H9 (cell line): Measurements from ENCODE around the gene OR10H1. TPM values are rescaled to one million over a fixed set of nuclear protein-coding genes. Genes with fewer than 3 reads are reported as not detected.

Experiments used
- DNase-seq: peaks from one replicate; pipeline ENCODE4 v3.0.0-alpha.2; 2017
- H2AFZ ChIP-seq: one replicate; pipeline ENCODE4 v1.6.1; 2013; ENCODE audit warnings: mild to moderate bottlenecking, low read length, control low read depth, moderate library complexity
- H2AK5ac ChIP-seq: 2 replicates; pipeline ENCODE4 v1.6.1; 2013; ENCODE audit warnings: low read length, control low read depth, mixed read lengths; ENCODE audit not compliant: insufficient read length
- H2BK120ac ChIP-seq: one replicate; pipeline ENCODE4 v1.6.1; 2013; ENCODE audit warnings: low read depth, mild to moderate bottlenecking, low read length, control low read depth, inconsistent platforms; ENCODE audit not compliant: poor library complexity, severe bottlenecking
- H2BK12ac ChIP-seq: 2 replicates; pipeline ENCODE4 v1.6.1; 2013; ENCODE audit warnings: low read length, control low read depth, mixed read lengths, low read depth; ENCODE audit not compliant: insufficient read length
- H2BK15ac ChIP-seq: 2 replicates; pipeline ENCODE4 v1.6.1; 2013; ENCODE audit warnings: low read depth, low read length, control low read depth
- H2BK20ac ChIP-seq: one replicate; pipeline ENCODE4 v1.6.1; 2013; ENCODE audit warnings: low read depth, mild to moderate bottlenecking, low read length, control low read depth, inconsistent platforms; ENCODE audit not compliant: poor library complexity, severe bottlenecking
- H2BK5ac ChIP-seq: 2 replicates; pipeline ENCODE4 v1.6.1; 2013; ENCODE audit warnings: low read length, control low read depth, mixed read lengths; ENCODE audit not compliant: insufficient read length
- H3K14ac ChIP-seq: 2 replicates; pipeline ENCODE4 v1.6.1; 2013; ENCODE audit warnings: low read length, control low read depth; ENCODE audit not compliant: insufficient read depth
- H3K18ac ChIP-seq: 2 replicates; pipeline ENCODE4 v1.6.1; 2013; ENCODE audit warnings: low read depth, mild to moderate bottlenecking, mixed read lengths, low read length, control low read depth; ENCODE audit not compliant: insufficient read length
- H3K23ac ChIP-seq: 2 replicates; pipeline ENCODE4 v1.6.1; 2013; ENCODE audit warnings: low read length, control low read depth, mixed read lengths, low read depth; ENCODE audit not compliant: insufficient read length
- H3K23me2 ChIP-seq: 2 replicates; pipeline ENCODE4 v1.6.1; 2013; ENCODE audit warnings: low read depth, mild to moderate bottlenecking, mixed read lengths, low read length, control low read depth; ENCODE audit not compliant: insufficient read length, poor library complexity, severe bottlenecking
- H3K27ac ChIP-seq: 2 replicates; pipeline ENCODE4 v1.5.1; 2013; ENCODE audit warnings: low read length, control low read depth, mixed read lengths, low read depth; ENCODE audit not compliant: insufficient read length
- H3K27me3 ChIP-seq: 2 replicates; pipeline ENCODE4 v1.6.1; 2013; ENCODE audit warnings: low read length, control low read depth, inconsistent platforms; ENCODE audit not compliant: insufficient read depth
- H3K4ac ChIP-seq: 2 replicates; pipeline ENCODE4 v1.6.1; 2013; ENCODE audit warnings: low read depth, mild to moderate bottlenecking, control low read depth, inconsistent platforms, low read length, moderate library complexity
- H3K4me1 ChIP-seq: 2 replicates; pipeline ENCODE4 v1.6.1; 2013; ENCODE audit warnings: low read length, control low read depth, inconsistent platforms; ENCODE audit not compliant: insufficient read depth
- H3K4me2 ChIP-seq: 2 replicates; pipeline ENCODE4 v1.6.1; 2013; ENCODE audit warnings: low read length, control low read depth, mixed read lengths; ENCODE audit not compliant: insufficient read length, insufficient read depth
- H3K56ac ChIP-seq: 2 replicates; pipeline ENCODE4 v1.6.1; 2013; ENCODE audit warnings: low read depth, mild to moderate bottlenecking, mixed read lengths, low read length, control low read depth; ENCODE audit not compliant: insufficient read length
- H3K79me1 ChIP-seq: 2 replicates; pipeline ENCODE4 v1.6.1; 2013; ENCODE audit warnings: low read depth, mild to moderate bottlenecking, moderate library complexity, low read length, control low read depth, inconsistent platforms; ENCODE audit not compliant: insufficient read depth, poor library complexity, severe bottlenecking
- H3K79me2 ChIP-seq: 2 replicates; pipeline ENCODE4 v1.6.1; 2013; ENCODE audit warnings: low read length, control low read depth, inconsistent platforms; ENCODE audit not compliant: insufficient read depth
- H3K9ac ChIP-seq: 2 replicates; pipeline ENCODE4 v1.6.1; 2013; ENCODE audit warnings: low read length, control low read depth, mixed read lengths; ENCODE audit not compliant: insufficient read length; ENCODE audit errors: extremely low read depth
- H3K9me3 ChIP-seq: one replicate; pipeline ENCODE4 v1.6.1; 2013; ENCODE audit warnings: low read depth, low read length, inconsistent platforms; ENCODE audit not compliant: control insufficient read depth
- H3T11ph ChIP-seq: one replicate; pipeline ENCODE4 v1.6.1; 2013; ENCODE audit warnings: mild to moderate bottlenecking, low read length, control low read depth, inconsistent platforms
- H4K20me1 ChIP-seq: one replicate; pipeline ENCODE4 v1.6.1; 2013; ENCODE audit not compliant: control insufficient read depth, insufficient read length, insufficient read depth
- H4K5ac ChIP-seq: 2 replicates; pipeline ENCODE4 v1.6.1; 2013; ENCODE audit warnings: low read depth, mild to moderate bottlenecking, mixed read lengths, low read length, control low read depth; ENCODE audit not compliant: insufficient read length
- H4K8ac ChIP-seq: replicated peaks from 2 replicates; pipeline ENCODE4 v1.6.1; 2013; ENCODE audit warnings: low read length, control low read depth, mixed read lengths, low read depth; ENCODE audit not compliant: insufficient read length
- H4K91ac ChIP-seq: 2 replicates; pipeline ENCODE4 v1.6.1; 2013; ENCODE audit warnings: low read depth, mild to moderate bottlenecking, moderate library complexity, mixed read lengths, low read length, control low read depth; ENCODE audit not compliant: insufficient read length
- H3K27ac Mint-ChIP-seq, 3 experiments: 2 replicates in 2 of 3; 3 replicates in 1 of 3; pipeline ENCODE4 v1.8.0; 2020 to 2021; ENCODE audit warnings: mixed read lengths in 3 of 3, mild to moderate bottlenecking in 1 of 3, moderate library complexity in 1 of 3
- H3K27me3 Mint-ChIP-seq: 2 replicates; pipeline ENCODE4 v1.8.0; 2021; ENCODE audit warnings: low read depth, mild to moderate bottlenecking, moderate library complexity, mixed read lengths
- H3K36me3 Mint-ChIP-seq, 3 experiments: 2 replicates in 2 of 3; 3 replicates in 1 of 3; pipeline ENCODE4 v1.8.0; 2020 to 2021; ENCODE audit warnings: low read depth in 3 of 3, mixed read lengths in 3 of 3; ENCODE audit not compliant: insufficient read depth in 1 of 3
- H3K4me1 Mint-ChIP-seq, 2 experiments: 2 replicates each; pipeline ENCODE4 v1.8.0; 2020; ENCODE audit warnings: mixed read lengths in 2 of 2
- H3K4me3 Mint-ChIP-seq, 2 experiments: 2 replicates in 1 of 2; 3 replicates in 1 of 2; pipeline ENCODE4 v1.8.0; 2020 to 2021; ENCODE audit warnings: mild to moderate bottlenecking in 2 of 2, mixed read lengths in 2 of 2, moderate library complexity in 1 of 2
- H3K9me3 Mint-ChIP-seq, 2 experiments: 2 replicates in 1 of 2; 3 replicates in 1 of 2; pipeline ENCODE4 v1.8.0; 2020; ENCODE audit warnings: mild to moderate bottlenecking in 2 of 2, mixed read lengths in 2 of 2, moderate library complexity in 1 of 2
- WGBS: extraction: QIAGEN DNeasy Blood & Tissue Kit; methylation state at CpG from one replicate; pipeline ENCODE4 v1.1.7; 2013; ENCODE audit warnings: missing lambda C conversion rate, low lambda C conversion rate, mixed read lengths; ENCODE audit not compliant: insufficient read length; ENCODE audit errors: extremely low coverage; 5-methylcytosine and 5-hydroxymethylcytosine counted together
- total RNA-seq: library from RNA; stranded (reverse); gene quantifications from 2 replicates; pipeline ENCODE4 v1.2.1, GENCODE V29; 2021
- TF ChIP-seq, protein P1 (sequence below): fragments of 200-600 bp; sonication (generic); conservative IDR thresholded peaks from 3 replicates; pipeline ENCODE4 v1.8.0; 2021; ENCODE audit warnings: antibody characterized with exemption, mild to moderate bottlenecking

The OR10H1 gene
- total RNA-seq, 1 experiment from 2014 or later: not detected

DNA sequence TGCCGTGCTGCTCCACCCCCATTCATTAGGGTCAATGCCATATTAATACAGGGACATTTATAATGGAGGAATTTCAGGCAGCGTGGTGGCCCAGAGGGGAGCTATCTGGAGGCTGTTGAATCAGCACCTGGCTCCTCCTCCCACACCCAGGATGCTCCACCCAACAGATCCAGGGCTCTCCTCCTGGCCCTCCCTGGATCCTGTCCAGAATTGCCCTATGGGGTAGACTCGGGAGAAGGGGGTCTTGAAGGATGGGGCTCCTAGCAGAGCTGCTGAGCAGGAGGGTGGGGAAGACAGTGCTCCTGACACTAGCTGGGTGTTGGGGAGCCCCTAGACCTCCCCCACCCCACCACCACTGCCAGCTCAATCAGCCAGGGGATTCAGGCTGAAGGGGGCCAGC is 33.3 kb downstream of the OR10H1 start:
- no peak overlapping the region for H3K4ac ChIP-seq
- no peak overlapping the region for H3K56ac ChIP-seq
- WGBS: no CpG with 5 or more reads among the region's 3 CpGs
- H3K27ac ChIP-seq: no peak overlapping the region
- no peaks in the 10 kb centered on the region for H3K4me1 ChIP-seq
- no peaks in the 10 kb centered on the region for H3K23me2 ChIP-seq
- no peak overlapping the region for H3K23ac ChIP-seq
- no peak overlapping the region for H2BK120ac ChIP-seq
- no peak overlapping the region for H3K27ac Mint-ChIP-seq
- H2AFZ ChIP-seq: no peak overlapping the region
- H2BK15ac ChIP-seq: no peak overlapping the region
- no peak overlapping the region for H3K4me2 ChIP-seq
- peaks cover 3% of the 10 kb centered on the region for H4K20me1 ChIP-seq
- H3K36me3 Mint-ChIP-seq: peaks cover 11 to 23% (median 15%) of the 10 kb centered on the region in 3 experiments; a peak in 6 of 7 replicates
- H2BK5ac ChIP-seq: no peak overlapping the region
- H3K27me3 ChIP-seq: no peaks in the 10 kb centered on the region
- H3K79me2 ChIP-seq: no peaks in the 10 kb centered on the region
- H3K27me3 Mint-ChIP-seq: peaks cover 4% of the 10 kb centered on the region
- no peaks in the 10 kb centered on the region for H3K79me1 ChIP-seq
- H3T11ph ChIP-seq: no peak overlapping the region
- H3K14ac ChIP-seq: no peak overlapping the region
- peaks cover 81 to 89% of the 10 kb centered on the region in 2 experiments for H3K9me3 Mint-ChIP-seq
- no peak overlapping the region for H4K8ac ChIP-seq
- no peak for DNase-seq
- H4K91ac ChIP-seq: no peak overlapping the region
- peaks cover 64% of the 10 kb centered on the region for H3K9me3 ChIP-seq
- H3K4me3 Mint-ChIP-seq: no peak overlapping the region
- H2BK12ac ChIP-seq: no peak overlapping the region
- no peak overlapping the region for H4K5ac ChIP-seq
- H2BK20ac ChIP-seq: no peak overlapping the region
- no peak overlapping the region for H3K9ac ChIP-seq
- H3K4me1 Mint-ChIP-seq: no peaks in the 10 kb centered on the region
- TF ChIP-seq, protein P1, sequence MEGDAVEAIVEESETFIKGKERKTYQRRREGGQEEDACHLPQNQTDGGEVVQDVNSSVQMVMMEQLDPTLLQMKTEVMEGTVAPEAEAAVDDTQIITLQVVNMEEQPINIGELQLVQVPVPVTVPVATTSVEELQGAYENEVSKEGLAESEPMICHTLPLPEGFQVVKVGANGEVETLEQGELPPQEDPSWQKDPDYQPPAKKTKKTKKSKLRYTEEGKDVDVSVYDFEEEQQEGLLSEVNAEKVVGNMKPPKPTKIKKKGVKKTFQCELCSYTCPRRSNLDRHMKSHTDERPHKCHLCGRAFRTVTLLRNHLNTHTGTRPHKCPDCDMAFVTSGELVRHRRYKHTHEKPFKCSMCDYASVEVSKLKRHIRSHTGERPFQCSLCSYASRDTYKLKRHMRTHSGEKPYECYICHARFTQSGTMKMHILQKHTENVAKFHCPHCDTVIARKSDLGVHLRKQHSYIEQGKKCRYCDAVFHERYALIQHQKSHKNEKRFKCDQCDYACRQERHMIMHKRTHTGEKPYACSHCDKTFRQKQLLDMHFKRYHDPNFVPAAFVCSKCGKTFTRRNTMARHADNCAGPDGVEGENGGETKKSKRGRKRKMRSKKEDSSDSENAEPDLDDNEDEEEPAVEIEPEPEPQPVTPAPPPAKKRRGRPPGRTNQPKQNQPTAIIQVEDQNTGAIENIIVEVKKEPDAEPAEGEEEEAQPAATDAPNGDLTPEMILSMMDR: no peak
- no peak overlapping the region for H3K18ac ChIP-seq
- no peak overlapping the region for H2AK5ac ChIP-seq
